Dermis microvascular lymphatic vessel endothelial cell (primary cell): ENCODE data around the gene AK5. TPM values are rescaled to one million over a fixed set of nuclear protein-coding genes. Genes with fewer than 3 reads are reported as not detected.

Source experiments
- DNase-seq, 2 donors: peaks; one replicate each; pipeline versions ENCODE4 v3.0.0 to v3.0.0-alpha.2; 2010; ENCODE audit warnings: low read depth in 2 of 2
- total RNA-seq: library from RNA; depleted of rRNA; stranded (reverse); fragments of >200 nt; gene quantifications from 2 replicates; pipeline ENCODE4 v1.2.1, GENCODE V29; 2014

Gene AK5
- total RNA-seq, 1 donor from 2014 or later, result 39.7 TPM

DNA sequence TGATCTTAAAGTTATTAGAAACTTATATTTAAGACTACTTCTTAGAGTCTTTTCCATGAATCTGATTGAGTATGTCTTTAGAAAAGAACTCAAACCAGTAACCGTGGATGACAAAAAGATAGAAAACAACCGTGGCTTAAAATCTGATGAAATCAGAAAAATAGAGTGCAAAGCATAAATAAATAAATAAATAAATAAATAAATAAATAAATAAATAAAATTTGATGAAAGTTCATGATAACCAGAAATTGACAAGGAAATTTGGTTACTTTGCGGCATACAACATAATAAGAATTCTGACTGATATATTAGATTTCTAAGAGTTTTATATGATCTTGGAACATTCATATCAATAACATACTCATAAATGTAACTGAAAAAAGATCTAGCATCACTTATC lies 152.1 kb downstream of the AK5 start:
- DNase-seq, result no peak

DNA sequence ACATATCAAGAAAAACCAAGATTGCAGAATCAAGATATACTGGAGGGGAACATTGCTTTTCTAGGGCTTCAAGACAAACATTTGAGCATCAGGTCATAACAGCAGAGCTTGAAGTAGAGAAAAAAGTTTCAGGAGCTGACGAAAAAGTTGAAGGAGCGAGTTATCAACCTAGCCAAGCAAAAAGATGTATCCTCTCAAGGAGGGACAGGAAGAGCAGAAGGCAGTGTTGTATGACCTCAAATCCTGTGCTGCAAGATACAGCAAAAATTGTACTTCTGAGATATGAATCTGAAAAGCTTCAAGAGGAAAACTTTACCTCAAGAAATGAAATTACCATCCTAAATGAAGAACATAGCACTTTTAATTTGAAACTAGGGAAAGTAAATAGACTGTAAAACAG lies 153.1 kb downstream of the AK5 start:
- peak in 1 of 2 donors; percentile 40 for DNase-seq

DNA sequence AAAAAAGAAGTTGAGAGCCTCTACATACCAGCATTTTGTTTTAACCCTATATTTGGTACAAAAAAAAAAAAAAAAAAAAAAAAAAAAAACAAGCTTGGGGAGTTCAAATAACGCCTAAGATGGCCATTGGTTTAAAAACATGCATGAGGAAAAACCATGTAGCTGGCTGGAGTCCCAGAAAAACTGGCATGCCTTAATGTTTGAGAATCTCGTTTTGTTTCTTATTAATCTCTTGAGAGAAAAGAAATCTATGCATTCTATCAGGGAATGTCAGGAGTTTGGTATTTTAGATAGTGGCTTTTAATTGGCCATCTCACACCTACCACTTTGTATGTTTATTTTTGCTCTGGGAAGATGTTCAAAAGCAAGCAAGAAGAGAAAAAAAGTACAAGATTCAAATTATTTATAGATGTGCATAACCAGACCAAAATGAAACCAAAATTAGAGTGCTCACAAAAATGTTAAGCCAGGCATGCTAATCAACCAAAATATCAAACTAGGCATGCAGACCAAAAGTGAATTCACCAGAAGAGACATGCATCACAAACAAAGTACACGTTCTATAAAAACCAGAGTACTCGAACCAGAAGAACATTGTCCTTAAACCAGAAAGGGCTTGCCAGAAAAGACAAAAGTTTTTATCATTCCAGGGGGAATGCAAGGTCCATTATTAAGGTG lies 156.6 kb downstream of the AK5 start:
- peak in 1 of 2 donors; percentile 52 for DNase-seq

DNA sequence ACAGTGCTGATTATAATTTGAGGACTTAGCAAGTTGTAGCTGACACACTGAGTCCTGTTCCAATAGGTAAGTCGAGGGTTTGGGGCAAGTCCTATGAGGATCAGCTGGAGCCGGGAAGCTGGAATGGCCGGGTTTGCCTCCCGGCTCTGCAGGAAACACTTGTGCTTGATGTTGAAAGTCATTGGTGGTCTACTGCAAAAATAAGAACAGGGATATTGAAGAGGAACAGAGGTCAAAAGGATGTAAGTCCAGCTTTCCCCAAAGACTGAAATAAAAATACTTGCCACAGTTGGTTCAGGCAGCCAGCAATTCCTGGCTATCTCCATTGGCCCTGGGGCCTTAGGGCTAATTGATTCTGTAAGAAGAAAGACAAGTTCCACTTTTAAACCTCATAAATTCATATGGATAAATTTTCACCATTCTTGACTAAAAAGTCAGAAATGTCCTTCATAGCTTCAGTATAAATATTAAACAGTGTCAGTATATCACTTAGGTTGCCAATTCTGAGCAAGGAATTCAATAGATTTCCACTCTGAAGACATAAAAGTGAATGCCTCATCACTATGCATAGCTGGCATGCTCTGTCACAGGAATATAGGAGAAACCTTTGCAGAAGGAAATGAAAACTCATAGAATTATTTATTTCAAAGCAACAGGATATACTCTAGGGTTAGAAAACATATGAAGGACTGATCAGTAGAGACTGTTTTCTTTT lies 165.2 kb downstream of the AK5 start:
- DNase-seq, result peak; percentile 10 to 65

DNA sequence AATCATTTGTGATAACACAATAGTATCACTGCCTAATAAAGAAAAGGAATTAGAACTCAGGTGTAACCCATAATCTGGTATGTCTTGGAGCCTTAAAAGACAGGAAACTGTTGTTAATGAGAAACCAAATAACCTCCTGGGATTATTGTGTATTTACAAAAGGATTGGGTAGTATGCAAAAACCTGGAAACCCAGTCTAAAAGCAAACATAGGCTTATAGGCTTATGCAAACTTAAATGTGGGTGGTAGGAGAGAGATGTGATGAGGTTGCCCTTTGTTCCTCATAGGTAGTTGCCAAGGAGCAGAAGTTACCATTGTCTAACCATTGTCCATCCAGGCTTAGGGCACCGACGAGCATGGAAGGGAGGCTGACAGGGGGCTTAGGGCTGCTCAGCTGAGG lies 165.8 kb downstream of the AK5 start:
- no peak for DNase-seq

DNA sequence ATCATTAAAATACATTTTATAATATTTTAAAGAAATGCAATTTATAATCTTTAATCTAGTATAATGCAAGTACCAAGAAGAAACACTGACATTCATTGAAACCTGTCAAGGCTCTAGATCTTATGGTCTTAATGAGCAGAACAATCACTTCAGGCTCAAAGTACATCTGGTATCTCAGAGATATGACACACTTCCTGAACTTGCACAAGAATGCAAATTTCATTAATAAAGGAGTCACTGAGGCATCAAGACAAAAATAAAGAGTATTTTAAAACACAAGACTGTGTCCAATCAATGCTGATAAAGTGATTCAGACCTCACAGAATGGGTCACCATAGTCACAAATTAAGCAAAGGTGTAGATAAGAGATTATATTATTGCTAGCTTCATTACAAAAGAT lies 178.1 kb downstream of the AK5 start:
- peak in 1 of 2 donors; percentile 29 for DNase-seq

DNA sequence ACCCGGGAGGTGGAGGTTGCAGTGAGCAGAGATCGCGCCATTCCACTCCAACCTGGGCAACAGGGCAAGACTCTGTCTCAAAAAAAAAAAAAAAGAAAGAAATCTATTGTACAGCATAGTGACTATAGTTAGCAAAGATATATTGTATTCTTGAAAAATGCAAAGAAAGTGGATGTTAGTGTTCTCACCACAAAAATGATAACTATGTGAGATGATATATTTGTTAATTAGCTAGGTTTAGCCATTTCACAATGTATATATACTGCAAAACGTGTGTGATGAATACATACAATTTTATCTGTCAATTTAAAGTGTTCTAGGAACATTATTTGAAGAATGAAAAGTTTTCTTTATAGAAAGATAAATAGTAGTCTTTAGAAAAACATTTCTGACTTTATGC lies 179.9 kb downstream of the AK5 start:
- no peak for DNase-seq

DNA sequence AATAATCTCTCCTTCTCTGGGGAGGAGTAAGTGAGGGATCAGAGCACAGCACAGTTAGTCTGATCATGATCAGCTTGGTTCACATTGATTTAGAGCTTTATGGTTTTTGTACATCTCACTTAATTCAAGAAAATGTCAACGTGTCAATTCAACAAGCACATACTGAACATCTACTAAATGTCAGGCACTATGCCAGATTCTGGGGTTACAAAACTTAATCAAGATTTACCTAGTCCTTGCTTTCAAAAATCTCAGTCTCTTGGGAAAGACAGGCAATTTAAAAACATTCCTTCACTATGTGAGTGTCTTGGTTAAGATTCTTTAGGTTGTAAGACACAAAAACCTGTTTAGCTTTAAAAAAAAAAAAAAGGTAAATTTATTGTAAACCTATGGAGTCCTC lies 181.4 kb downstream of the AK5 start:
- no peak for DNase-seq

DNA sequence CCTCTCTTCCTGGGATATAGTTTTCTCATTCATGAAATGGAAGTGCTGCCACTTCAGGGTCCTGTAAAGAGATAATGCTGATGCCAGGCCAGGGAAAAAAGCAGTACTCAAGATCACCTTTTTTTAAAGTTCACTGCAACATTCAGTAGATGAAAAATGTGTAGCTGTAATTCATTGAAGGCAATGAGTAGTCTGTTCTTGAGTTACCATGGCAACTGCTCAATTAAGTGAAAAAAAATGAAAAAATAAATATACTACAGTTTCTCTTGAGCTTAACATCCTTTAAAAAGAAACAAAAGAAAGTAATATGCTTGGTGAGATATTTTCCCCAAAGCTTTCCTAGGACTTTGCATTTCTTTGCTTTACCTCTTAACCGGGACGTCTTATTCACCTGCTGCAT lies 183.3 kb downstream of the AK5 start:
- DNase-seq, result no peak

DNA sequence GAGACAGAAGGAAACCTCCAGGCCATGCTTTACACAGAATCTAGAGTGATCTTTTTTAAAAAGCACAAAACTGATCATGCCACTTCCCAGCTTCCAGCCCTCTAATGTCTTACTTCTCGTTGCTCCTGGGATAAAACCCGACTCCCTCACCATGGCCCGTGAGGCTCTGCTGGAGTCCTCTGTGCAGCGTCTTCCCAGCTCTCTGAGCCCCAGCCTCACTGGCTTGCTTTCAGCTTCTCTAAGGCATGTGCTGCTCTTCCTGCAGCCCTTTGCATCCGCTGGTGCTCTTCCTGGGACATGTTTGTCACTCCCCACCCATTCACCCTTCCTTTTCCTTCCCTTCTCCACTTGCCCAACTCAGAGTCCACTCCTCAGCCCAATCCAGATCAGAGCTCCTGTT lies 184.1 kb downstream of the AK5 start:
- DNase-seq, result no peak

DNA sequence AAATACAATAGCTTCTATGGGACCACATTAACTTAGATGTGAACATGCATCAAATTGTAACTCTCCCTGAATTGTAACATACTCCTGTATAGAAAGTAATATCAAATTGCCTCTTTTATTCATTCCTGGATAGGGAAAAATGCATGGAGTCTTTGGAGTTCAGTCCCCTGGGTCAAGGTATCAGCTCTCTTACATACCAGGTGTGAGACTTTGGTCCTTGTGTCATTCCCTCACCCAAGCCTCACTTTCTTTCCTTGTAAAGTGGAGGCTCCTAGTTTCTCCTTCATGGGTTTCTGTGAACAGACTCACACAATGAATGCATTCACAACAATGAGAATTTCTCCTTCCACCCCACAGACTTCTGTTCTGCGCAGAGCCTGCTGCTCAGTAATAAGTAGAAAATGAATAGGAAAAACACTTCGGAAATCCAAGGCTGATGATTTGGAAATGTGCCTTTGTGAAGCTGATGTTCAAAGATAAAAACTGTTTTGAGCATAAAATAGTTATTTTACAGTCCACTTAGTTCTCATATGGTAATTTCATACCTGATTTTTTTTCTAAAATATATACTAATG lies 185.3 kb downstream of the AK5 start:
- no peak for DNase-seq

DNA sequence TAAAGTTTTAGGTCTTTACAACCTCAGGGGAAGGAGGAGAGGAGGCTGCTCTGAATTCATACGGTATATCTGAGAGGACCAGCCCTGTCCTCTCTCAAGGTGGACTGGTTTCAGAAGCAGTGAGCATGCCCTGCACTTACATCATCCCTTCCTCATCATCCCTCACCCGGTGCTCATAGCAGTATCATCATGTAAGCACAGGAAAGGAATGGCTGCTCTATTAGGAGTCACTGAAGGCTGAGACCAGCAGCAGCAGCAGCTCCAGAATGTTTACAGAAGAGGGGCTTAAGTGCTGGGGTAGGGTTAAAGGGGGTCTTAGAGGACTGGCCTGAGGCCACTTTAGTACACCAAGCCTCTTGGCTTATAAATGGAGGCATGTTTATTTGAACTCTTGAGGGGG lies 185.9 kb downstream of the AK5 start:
- no peak for DNase-seq

DNA sequence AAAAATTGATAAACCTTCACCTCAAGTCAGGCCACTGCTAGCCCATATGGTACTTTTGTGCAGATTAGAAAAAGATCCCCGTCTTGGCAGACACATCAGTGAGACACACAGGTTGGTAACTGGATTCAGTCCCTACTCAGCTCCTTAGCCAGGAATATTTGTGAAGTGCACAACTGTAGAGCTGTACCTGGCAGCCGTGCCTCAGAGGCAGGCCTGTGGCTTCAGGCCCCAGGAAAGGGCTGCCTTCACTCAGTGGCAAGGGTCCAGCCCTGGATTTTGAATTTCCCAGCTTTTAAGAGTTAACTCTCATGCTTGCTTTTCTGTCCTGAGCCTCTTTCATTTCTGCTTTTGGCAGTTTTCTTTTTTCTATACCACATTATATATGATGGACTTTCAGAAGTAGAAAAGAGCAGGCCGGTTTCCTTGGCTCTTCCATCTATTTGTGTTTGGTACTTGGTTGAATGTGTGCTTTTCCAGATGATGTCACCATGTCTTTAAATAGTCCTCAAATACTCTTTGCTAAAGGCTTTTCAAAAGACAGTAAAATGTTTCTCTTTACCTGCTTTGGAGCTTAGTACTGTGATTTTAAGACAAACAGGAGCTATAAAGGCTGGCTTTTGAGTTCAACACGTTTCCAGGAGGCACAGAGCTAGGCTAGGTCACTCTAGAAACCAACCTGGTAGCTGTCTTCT lies 186.6 kb downstream of the AK5 start:
- no peak for DNase-seq

DNA sequence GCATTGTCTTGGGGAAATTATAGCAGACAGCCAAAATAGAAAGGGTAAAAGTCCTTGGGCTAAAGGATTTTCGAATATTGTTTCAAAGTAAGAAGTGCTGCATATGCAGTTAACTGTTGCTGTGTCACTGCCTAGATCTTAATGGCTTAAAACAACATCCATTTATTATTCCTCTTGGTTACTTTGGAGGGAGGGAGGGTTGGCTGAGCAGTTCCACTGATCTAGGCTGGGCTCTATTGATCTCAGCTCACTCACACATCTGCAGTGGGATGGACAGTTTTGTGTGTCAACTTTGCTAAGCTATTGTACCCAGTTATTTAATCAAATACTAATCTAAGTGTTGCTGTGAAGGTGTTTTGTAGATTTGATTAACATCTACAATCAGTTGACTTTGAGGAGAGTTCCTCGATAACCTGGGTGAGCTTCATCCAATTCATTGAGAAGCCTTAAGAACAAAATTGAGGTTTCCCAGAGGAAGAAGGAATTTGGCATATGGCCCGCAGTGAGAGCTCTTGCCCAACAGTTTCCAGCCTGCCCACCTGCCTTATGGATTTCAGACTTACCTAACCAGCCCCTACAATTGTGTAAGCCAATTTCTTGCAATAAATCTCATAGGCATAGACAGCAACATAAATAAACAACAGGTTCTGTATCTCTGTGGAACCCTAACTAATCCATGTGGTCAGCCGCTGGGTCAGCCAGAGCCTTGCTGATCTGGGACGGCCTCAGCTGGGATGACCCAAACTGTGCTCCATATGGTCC lies 187.3 kb downstream of the AK5 start:
- DNase-seq, result no peak

DNA sequence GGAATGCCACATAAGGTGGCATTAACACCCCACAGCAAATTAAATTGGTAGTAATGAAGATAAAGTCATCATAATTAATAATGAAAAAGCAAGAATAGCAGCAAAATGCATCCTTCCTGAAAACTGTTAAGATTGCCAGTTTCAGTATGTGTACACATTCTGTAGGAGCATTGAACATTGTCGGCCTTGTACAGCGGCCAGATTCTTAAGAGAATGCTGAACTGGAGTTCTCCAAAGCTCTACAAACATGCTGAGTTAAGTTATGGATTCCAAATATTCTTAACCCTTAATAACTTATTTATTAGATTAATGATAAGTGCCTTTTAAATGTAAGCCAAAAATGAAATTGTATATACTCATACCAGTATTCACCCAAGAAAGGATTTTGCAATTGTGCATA lies 189.9 kb downstream of the AK5 start:
- no peak for DNase-seq

DNA sequence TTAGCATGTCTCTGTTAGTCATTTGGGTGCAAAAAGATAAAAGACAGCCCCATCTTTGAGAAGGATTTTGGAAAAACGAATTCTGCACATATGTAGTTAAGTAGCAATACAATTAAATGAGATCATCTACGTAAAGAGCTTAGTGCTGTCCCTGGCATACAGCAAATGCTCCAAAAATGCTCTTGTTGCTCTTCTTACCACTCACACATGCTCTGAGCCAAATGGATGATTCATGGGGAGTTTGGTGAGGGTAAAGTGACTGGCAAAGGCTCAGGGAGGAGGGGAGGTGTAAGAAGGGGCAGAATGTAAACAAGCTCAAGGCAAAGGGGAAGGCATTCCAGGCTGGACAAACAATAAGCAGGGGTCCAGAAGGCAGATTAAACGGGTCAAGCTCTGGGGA lies 191.9 kb downstream of the AK5 start:
- peak in 1 of 2 donors; percentile 68 for DNase-seq

DNA sequence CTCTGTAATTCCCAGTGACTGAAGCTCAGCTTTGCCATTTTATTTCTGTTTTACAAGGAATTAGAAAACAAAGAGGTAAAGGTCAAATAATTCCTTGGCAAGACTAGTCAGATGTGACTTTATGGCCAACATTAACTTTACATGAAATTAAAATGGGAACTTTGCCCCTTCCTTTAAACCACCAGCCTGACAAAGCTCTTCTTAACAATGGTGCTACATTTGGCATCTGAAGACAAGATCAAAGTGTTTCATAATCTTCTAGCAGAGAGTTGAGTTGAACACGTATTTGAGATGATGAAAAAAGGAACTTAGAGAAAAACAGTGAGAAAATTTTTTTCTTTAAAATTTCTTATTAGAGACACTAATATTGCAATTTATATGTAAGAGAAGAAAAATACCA lies 193.8 kb downstream of the AK5 start:
- DNase-seq, result no peak

DNA sequence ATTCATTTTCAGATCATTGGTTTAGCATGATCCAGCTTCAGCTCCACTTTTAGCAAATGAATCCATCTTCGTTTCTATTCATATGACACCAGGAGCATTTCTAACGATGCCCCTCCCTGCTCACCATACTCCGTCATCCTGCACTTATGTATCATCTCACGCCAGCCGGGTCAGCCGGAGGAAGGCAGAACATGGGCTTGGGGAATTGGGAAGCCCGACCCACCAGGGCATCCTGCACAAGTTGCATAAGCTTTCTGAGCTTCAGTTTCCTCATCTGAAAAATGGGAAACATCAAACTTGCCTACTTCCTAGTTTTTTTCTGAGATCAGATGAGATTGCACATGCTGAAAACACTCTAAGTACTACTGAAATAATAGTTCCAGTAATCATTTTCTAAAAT lies 194.7 kb downstream of the AK5 start:
- DNase-seq, result no peak

DNA sequence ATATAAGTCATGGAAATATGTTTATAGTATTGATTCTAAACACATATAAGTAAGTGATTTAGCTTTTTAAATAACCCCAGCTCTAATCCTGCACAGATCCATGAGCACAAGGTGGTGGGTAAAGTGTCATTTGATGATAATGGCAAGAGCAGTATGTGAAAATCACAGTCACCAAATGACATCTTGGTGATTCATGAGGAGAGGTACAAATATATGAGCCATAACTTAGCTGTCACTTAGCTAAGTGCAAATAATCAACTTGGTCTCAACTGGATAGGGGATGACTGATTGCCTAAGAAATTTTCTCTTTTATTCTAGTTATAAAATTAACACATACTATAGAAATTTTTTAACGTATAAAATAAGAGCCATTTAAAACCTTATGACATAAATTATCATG lies 202.5 kb downstream of the AK5 start:
- no peak for DNase-seq

DNA sequence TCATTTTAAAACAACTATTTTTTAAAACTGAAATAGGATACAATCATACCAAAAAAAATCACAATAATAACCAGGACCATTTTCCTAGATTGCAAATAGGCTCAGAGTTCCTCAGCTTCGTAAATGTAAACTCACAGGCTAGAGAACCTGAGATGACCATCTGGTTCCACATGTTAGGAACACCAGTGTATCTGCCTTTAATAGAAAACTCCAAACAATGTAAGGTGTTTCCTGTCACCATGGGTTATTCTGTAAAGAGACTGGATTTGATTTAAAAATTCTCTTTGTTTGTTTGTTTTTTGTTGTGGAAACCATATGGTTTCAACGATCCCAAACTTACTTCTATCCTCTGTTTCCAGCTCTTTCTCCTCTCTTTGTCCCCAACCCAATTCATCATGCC lies 203.1 kb downstream of the AK5 start:
- DNase-seq, result peak; percentile 45 to 58

DNA sequence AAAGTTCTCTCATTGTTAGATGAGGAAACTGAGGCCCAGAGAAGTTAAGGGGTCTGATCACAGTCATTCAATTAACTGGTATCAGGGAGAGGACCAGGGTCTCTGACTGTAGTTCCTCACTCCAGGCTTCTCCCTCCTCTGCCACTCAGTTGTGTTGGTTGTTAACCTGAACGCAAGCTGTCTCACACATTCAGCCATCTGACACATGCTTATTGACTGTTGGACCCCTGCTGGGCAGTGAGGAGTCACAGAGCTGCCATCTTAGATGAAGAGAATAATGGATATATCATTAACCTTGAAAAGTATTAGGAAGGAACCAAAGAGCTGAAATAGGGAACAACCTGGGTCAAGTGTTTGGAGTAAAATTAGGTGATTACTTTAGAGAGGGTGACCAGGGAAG lies 205.8 kb downstream of the AK5 start:
- no peak for DNase-seq

DNA sequence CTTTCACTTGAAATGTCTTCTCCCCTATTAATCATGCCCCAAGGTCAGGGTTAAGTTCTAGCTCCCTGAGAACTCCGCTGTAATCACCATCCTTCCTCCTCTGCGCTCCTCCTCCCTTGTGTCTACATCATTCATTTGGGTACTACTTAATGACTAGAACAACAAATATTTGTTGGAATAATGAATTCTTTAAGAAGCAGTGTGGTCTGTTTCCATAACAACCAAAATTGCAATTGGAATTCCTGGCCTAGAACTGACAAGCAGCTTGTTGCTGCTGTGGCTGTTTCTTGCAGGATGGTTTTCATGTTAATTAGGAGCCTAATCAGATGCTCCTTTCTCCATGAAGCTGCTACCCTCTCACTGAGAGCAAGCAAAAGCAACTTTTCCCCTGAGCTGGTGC lies 208.1 kb downstream of the AK5 start:
- no peak for DNase-seq
